ENCODE measurements around the gene ELOVL5. TPM values are rescaled to one million over a fixed set of nuclear protein-coding genes. Genes with fewer than 3 reads are reported as not detected.

ELOVL5 gene
- total and polyA plus RNA-seq, 10 donors: 48.8 to 113 (median 91.2) TPM

GRCh38 chr6:53327017-53327395 lies 21.7 kb downstream of the ELOVL5 start:
- TF ChIP-seq POLR2AphosphoS5 (IDR thresholded peaks at IDR 0.05) (no peak), POLR2A (IDR thresholded peaks at IDR 0.05) (no peak), CTCF (IDR thresholded peaks at IDR 0.05 in 8 of 11, conservative IDR thresholded peaks at IDR 0.05 in 3 of 11) (no peak)
- peak overlapping the region in 7 of 8 donors; percentile 28 to 78 (median 65) for H3K27ac ChIP-seq
- no peak overlapping the region for H3K4me3 ChIP-seq
- intact Hi-C loops (cut with DNase I; ENCODE audit: low total_unique reads): no loop called here
- peaks cover 0 to 19% (median 0%) of the 10 kb centered on the region in 6 donors for H3K36me3 ChIP-seq
- H3K9me3 ChIP-seq: no peaks in the 10 kb centered on the region
- H3K4me1 ChIP-seq: peaks cover 5 to 99% (median 58%) of the 10 kb centered on the region in 6 donors
- no peak for DNase-seq
- H3K27me3 ChIP-seq (replicated peaks in 1 of 7): no peaks in the 10 kb centered on the region

GRCh38 chr6:53326372-53327016 lies 22.3 kb downstream of the ELOVL5 start:
- Histone ChIP-seq H3K36me3 (peaks cover 0 to 14% (median 0%) of the 10 kb centered on the region in 6 donors), H3K4me3 (no peak overlapping the region), H3K9me3 (no peaks in the 10 kb centered on the region), H3K27ac (peak overlapping the region in 7 of 8 donors; percentile 28 to 78 (median 65)), H3K4me1 (peaks cover 5 to 99% (median 60%) of the 10 kb centered on the region in 6 donors), H3K27me3 (replicated peaks in 1 of 7) (no peaks in the 10 kb centered on the region)
- 57 to 78% (median 67%) methylated on average over 11 of the region's 11 CpGs for WGBS, 5 donors
- no peak for DNase-seq
- intact Hi-C loops (cut with DNase I; ENCODE audit: low total_unique reads): no loop called here
- TF ChIP-seq POLR2A (IDR thresholded peaks at IDR 0.05): no peak
- TF ChIP-seq POLR2AphosphoS5 (IDR thresholded peaks at IDR 0.05): no peak
- no peak for TF ChIP-seq CTCF (IDR thresholded peaks at IDR 0.05 in 8 of 11, conservative IDR thresholded peaks at IDR 0.05 in 3 of 11)

GRCh38 chr6:53325785-53326184 lies 23.0 kb downstream of the ELOVL5 start:
- 75 to 92% (median 79%) methylated on average over 6 of the region's 6 CpGs for WGBS, 5 donors
- H3K4me1 ChIP-seq: peaks cover 5 to 99% (median 62%) of the 10 kb centered on the region in 6 donors
- peak overlapping the region in 7 of 8 donors; percentile 28 to 78 (median 65) for H3K27ac ChIP-seq

More at GRCh38 chr6:53325785-53326184, 23.0 kb downstream of the ELOVL5 start:
- no peak for TF ChIP-seq POLR2A (IDR thresholded peaks at IDR 0.05)
- TF ChIP-seq POLR2AphosphoS5 (IDR thresholded peaks at IDR 0.05): no peak
- TF ChIP-seq CTCF (IDR thresholded peaks at IDR 0.05 in 8 of 11, conservative IDR thresholded peaks at IDR 0.05 in 3 of 11): no peak
- no peak for DNase-seq
- H3K36me3 ChIP-seq: peaks cover 0 to 10% (median 0%) of the 10 kb centered on the region in 6 donors
- H3K27me3 ChIP-seq (replicated peaks in 1 of 7): no peaks in the 10 kb centered on the region
- intact Hi-C loops (cut with DNase I; ENCODE audit: low total_unique reads): no loop called here
- H3K4me3 ChIP-seq: no peak overlapping the region
- no peaks in the 10 kb centered on the region for H3K9me3 ChIP-seq

All from spleen (tissue), 11 donors.